ENCODE measurements around the gene RCOR1. TPM values are rescaled to one million over a fixed set of nuclear protein-coding genes. Genes with fewer than 3 reads are reported as not detected.
A peak's percentile ranks its signal among the peaks of the same experiment; 100 is the strongest.

Gene RCOR1
- polyA plus RNA-seq (2013, experiment 1 of 2): 17.2 TPM
- 18.0 TPM for polyA plus RNA-seq (2013, experiment 2 of 2)

DNA sequence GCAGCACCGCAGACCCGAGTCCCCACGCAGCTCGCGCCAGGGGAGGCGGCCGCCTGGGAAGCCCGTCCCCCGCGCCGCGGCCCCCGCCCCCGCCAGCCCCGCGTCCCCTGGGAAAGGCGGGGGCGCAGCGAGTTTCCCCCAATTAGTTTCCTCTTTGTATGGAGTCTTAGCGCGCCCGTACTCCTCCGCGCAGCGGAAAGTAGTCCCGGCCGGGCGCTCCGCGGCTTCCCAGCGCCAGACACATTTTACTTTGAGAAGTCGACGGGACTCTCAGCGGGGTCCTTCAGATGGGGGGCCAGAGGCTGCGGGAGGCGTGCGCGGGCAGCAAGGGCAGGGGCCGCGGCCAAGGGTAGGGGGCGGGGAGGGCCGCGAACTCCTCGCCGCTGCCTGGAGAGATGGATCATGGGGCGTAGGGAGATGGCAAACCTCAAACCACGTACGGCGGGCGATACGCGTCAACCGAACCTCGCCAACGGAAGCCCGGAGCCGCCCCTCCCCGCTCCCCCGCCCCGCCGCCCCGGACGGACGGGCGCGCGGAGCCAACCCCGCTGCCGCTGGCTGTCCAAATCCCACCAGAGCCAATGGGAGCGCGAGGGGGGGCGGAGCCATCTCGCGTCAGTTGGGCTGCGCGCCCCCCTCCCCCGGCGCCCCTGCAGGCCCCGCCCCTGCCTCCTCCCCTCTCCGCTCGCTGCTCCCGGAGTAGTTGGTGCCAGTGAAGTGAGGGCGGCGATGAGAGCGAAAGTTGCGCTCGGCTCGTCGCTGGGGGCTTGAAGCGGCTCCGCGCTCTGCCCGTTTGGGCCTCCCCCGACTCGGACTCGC lies at the start of gene RCOR1:
Gene RCOR1 (plus strand): TSS at position 706 of the 819 bp plus-strand sequence. CDS start 238 bp downstream, outside the sequence.
- Histone ChIP-seq H2BK120ac (ENCODE audit: low read depth, low read length) (no peak within 1 kb of the TSS), H3K18ac (ENCODE audit: low read length) (peak within 1 kb of the TSS; percentile 100), H3K36me3 (replicated peaks in 1 of 2; ENCODE audit: control insufficient read depth in 2 of 2, insufficient read depth in 2 of 2, low read length in 2 of 2) (peaks cover 0 to 6% of the 10 kb centered on the region in 2 donors), H3K27ac (replicated peaks; ENCODE audit: low read length) (peak within 1 kb of the TSS; percentile 100), H2AK5ac (ENCODE audit: low read depth, low read length) (peak within 1 kb of the TSS; percentile 98), H4K8ac (ENCODE audit: low read depth, low read length) (peak within 1 kb of the TSS; percentile 65), H3K4me1 (ENCODE audit: control insufficient read depth in 2 of 2, insufficient read depth in 1 of 2, low read depth in 1 of 2, low read length in 2 of 2) (peaks cover 7 to 10% of the 10 kb centered on the region in 2 donors), H4K91ac (ENCODE audit: low read depth, low read length, poor library complexity) (peak within 1 kb of the TSS; percentile 30), H2BK15ac (ENCODE audit: low read length) (peak within 1 kb of the TSS; percentile 89), H3K14ac (ENCODE audit: low read length) (peak within 1 kb of the TSS; percentile 94), H3K23ac (ENCODE audit: low read depth, low read length, poor library complexity) (peak within 1 kb of the TSS; percentile 99), H2BK5ac (ENCODE audit: low read length) (peak within 1 kb of the TSS; percentile 94), H2BK12ac (ENCODE audit: low read length) (peak within 1 kb of the TSS; percentile 73), H3K27me3 (ENCODE audit: control insufficient read depth in 3 of 3, insufficient read depth in 3 of 3, low read depth in 1 of 3, low read length in 3 of 3) (no peaks in the 10 kb centered on the region), H3K4me3 (ENCODE audit: low read length in 2 of 2) (peak within 1 kb of the TSS; percentile 94 to 97), H3K4me2 (ENCODE audit: insufficient read depth, low read length, poor library complexity, severe bottlenecking) (peak within 1 kb of the TSS; percentile 73), H3K4ac (ENCODE audit: low read length) (peak within 1 kb of the TSS; percentile 84), H3K9ac (ENCODE audit: low read depth, low read length, poor library complexity) (peak within 1 kb of the TSS; percentile 98), H3K9me3 (replicated peaks in 1 of 2; ENCODE audit: control insufficient read depth in 2 of 2, insufficient read depth in 1 of 2, low read depth in 1 of 2, low read length in 2 of 2) (no peaks in the 10 kb centered on the region), H2AFZ (ENCODE audit: low read length) (peak within 1 kb of the TSS; percentile 100), H3K79me1 (ENCODE audit: low read depth, low read length) (peaks cover 3% of the 10 kb centered on the region)
- WGBS, 2 donors (ENCODE audit: extremely low coverage in 2 of 2, insufficient read length in 2 of 2, insufficient replicate concordance in 1 of 2): no CpG with 5 or more reads among the region's 96 CpGs
- peak; percentile 97 for DNase-seq (ENCODE audit: low spot score)

DNA sequence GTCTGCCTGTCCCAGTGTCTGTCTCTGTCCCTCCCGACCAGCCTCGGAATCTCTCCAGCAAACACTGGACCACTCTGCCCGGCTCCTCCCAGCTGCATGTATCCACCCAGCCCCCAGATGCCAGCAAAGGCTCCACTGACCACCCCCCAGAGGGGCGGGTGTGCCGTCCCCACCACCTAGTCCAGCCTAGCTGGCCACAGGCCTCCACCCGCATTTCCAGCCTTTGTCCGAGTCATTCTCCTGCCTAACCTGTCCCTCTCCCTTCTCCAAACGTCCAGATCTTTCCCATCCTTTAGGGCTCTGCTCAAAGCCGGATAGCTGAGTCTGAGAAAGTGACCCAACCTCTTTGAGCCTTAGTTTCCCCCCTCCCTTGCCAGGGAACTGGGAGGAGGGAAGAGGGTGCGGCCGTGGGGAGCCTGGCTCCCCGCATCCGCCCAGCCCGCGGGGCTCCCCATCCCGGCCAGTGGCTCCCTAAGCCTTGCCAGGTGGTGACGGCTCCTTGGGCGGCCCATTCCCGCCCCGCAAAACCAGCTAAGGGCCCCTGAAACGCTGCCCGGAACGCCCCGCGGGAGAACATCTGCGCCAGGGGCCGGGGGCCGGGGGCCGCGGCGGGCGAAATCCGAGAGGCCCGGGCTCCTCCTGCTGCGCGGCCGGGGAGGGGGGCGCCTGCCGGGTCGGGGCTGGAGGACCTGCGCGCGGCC lies 48.3 kb upstream of the RCOR1 start:
- H3K79me1 ChIP-seq (ENCODE audit: low read depth, low read length): no peaks in the 10 kb centered on the region
- peaks cover 6 to 14% of the 10 kb centered on the region in 2 donors for H3K4me1 ChIP-seq (ENCODE audit: control insufficient read depth in 2 of 2, insufficient read depth in 1 of 2, low read depth in 1 of 2, low read length in 2 of 2)
- H3K18ac ChIP-seq (ENCODE audit: low read length): peak overlapping the region; percentile 93
- H3K9ac ChIP-seq (ENCODE audit: low read depth, low read length, poor library complexity): no peak overlapping the region
- WGBS, 2 donors (ENCODE audit: extremely low coverage in 2 of 2, insufficient read length in 2 of 2, insufficient replicate concordance in 1 of 2): no CpG with 5 or more reads among the region's 43 CpGs
- no peak overlapping the region for H2BK5ac ChIP-seq (ENCODE audit: low read length)
- peak overlapping the region; percentile 84 for H2AK5ac ChIP-seq (ENCODE audit: low read depth, low read length)
- no peaks in the 10 kb centered on the region for H3K9me3 ChIP-seq (replicated peaks in 1 of 2; ENCODE audit: control insufficient read depth in 2 of 2, insufficient read depth in 1 of 2, low read depth in 1 of 2, low read length in 2 of 2)
- H2BK15ac ChIP-seq (ENCODE audit: low read length): peak overlapping the region; percentile 96
- no peak overlapping the region for H3K23ac ChIP-seq (ENCODE audit: low read depth, low read length, poor library complexity)
- H3K4me3 ChIP-seq (ENCODE audit: low read length in 2 of 2): no peak overlapping the region
- DNase-seq (ENCODE audit: low spot score): no peak
- H2BK120ac ChIP-seq (ENCODE audit: low read depth, low read length): peak overlapping the region; percentile 67
- H2BK12ac ChIP-seq (ENCODE audit: low read length): no peak overlapping the region
- peak overlapping the region; percentile 92 for H4K8ac ChIP-seq (ENCODE audit: low read depth, low read length)
- peaks cover 8 to 36% (median 23%) of the 10 kb centered on the region in 3 experiments for H3K27me3 ChIP-seq (ENCODE audit: control insufficient read depth in 3 of 3, insufficient read depth in 3 of 3, low read depth in 1 of 3, low read length in 3 of 3)
- peak overlapping the region; percentile 62 for H2AFZ ChIP-seq (ENCODE audit: low read length)
- no peak overlapping the region for H3K4ac ChIP-seq (ENCODE audit: low read length)
- H4K91ac ChIP-seq (ENCODE audit: low read depth, low read length, poor library complexity): no peak overlapping the region
- peak overlapping the region; percentile 45 for H3K4me2 ChIP-seq (ENCODE audit: insufficient read depth, low read length, poor library complexity, severe bottlenecking)
- no peak overlapping the region for H3K27ac ChIP-seq (replicated peaks; ENCODE audit: low read length)
- peak overlapping the region; percentile 21 for H3K14ac ChIP-seq (ENCODE audit: low read length)
- no peaks in the 10 kb centered on the region for H3K36me3 ChIP-seq (replicated peaks in 1 of 2; ENCODE audit: control insufficient read depth in 2 of 2, insufficient read depth in 2 of 2, low read length in 2 of 2)

DNA sequence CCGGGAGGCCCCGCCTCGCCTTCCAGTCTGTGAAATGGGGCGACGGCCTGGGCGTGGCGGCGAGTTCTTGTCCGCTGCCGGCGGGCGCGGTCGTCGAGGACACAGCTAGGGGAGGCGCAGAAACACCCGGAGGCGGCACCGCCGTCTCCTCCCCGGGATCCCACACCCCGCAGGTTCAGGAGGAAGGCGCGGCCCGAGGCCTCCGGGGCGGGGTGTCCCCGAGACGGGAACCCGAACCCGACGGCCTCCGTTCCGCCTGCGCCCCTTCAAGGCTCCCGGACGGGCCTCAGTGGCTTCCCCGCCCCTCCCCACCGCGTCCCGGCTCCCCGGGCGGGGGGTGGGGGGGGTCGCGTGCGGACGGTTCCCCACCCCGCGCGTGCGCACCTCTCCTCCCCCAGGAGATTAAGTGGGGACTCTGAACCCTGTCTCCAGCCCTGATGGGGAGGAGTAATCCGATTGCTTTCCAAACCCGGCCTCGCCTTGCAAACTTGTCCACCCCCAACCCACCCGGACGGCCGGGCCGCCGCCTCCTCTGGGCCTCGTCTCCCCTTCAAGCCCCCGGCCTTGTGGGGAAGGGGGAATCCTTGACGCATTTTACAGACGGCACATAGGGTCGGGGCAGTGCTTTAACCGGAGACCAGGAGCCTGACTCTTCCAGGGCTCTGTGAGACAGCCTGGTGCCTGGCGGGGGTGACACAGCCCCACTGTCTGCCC lies 47.5 kb upstream of the RCOR1 start:
- no peak overlapping the region for H4K91ac ChIP-seq (ENCODE audit: low read depth, low read length, poor library complexity)
- no peaks in the 10 kb centered on the region for H3K79me1 ChIP-seq (ENCODE audit: low read depth, low read length)
- peak overlapping the region in 1 of 2 donors; percentile 48 for H3K4me3 ChIP-seq (ENCODE audit: low read length in 2 of 2)
- H3K36me3 ChIP-seq (replicated peaks in 1 of 2; ENCODE audit: control insufficient read depth in 2 of 2, insufficient read depth in 2 of 2, low read length in 2 of 2): no peaks in the 10 kb centered on the region
- H3K27ac ChIP-seq (replicated peaks; ENCODE audit: low read length): no peak overlapping the region
- no peaks in the 10 kb centered on the region for H3K9me3 ChIP-seq (replicated peaks in 1 of 2; ENCODE audit: control insufficient read depth in 2 of 2, insufficient read depth in 1 of 2, low read depth in 1 of 2, low read length in 2 of 2)
- H3K9ac ChIP-seq (ENCODE audit: low read depth, low read length, poor library complexity): peak overlapping the region; percentile 63
- peak overlapping the region; percentile 45 for H3K4me2 ChIP-seq (ENCODE audit: insufficient read depth, low read length, poor library complexity, severe bottlenecking)
- H2BK5ac ChIP-seq (ENCODE audit: low read length): peak overlapping the region; percentile 33
- H2AK5ac ChIP-seq (ENCODE audit: low read depth, low read length): peak overlapping the region; percentile 84
- H2BK15ac ChIP-seq (ENCODE audit: low read length): peak overlapping the region; percentile 91
- no peak overlapping the region for H2BK12ac ChIP-seq (ENCODE audit: low read length)
- no peak overlapping the region for H3K4ac ChIP-seq (ENCODE audit: low read length)
- H3K27me3 ChIP-seq (ENCODE audit: control insufficient read depth in 3 of 3, insufficient read depth in 3 of 3, low read depth in 1 of 3, low read length in 3 of 3): peaks cover 8 to 36% (median 23%) of the 10 kb centered on the region in 3 experiments
- peak overlapping the region; percentile 21 for H3K14ac ChIP-seq (ENCODE audit: low read length)
- no peak for DNase-seq (ENCODE audit: low spot score)
- H4K8ac ChIP-seq (ENCODE audit: low read depth, low read length): no peak overlapping the region
- peak overlapping the region; percentile 89 for H2BK120ac ChIP-seq (ENCODE audit: low read depth, low read length)
- peak overlapping the region; percentile 91 for H2AFZ ChIP-seq (ENCODE audit: low read length)
- WGBS, 2 donors (ENCODE audit: extremely low coverage in 2 of 2, insufficient read length in 2 of 2, insufficient replicate concordance in 1 of 2): no CpG with 5 or more reads among the region's 66 CpGs
- peak overlapping the region; percentile 93 for H3K18ac ChIP-seq (ENCODE audit: low read length)
- H3K4me1 ChIP-seq (ENCODE audit: control insufficient read depth in 2 of 2, insufficient read depth in 1 of 2, low read depth in 1 of 2, low read length in 2 of 2): peaks cover 6 to 13% of the 10 kb centered on the region in 2 donors
- peak overlapping the region; percentile 57 for H3K23ac ChIP-seq (ENCODE audit: low read depth, low read length, poor library complexity)

All from neuronal stem cell (in vitro differentiated cells).